Measurements from ENCODE around the gene ZNF208.

ZNF208 gene

DNA sequence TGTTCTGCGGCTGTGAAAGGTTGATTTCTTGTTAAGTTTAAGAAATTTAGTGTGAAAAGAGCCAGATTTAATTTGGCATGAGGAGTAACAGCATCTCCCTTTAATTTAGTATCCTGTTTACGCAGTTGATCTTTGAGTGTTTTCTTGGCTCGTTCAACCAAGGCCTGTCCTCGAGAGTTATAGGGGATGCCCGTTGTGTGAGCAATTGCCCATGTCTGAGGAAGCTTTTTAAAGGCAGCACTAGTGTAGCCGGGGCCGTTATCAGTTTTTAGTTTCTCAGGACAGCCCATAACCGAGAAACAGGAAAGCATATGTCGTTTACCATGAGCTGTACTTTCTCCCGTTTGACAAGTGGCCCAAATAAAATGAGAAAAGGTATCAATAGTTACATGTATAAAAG is 127.2 kb downstream of the ZNF208 start:
- no peak for DNase-seq
